ENCODE data around the gene NEBL. TPM values are rescaled to one million over a fixed set of nuclear protein-coding genes. Genes with fewer than 3 reads are reported as not detected.

The NEBL gene
- total RNA-seq, 1 experiment from 2014 or later = 11.2 TPM

GRCh38 chr10:20922033-20922432 is 24.9 kb upstream of the NEBL start:
- no peaks in the 10 kb centered on the region for H3K27me3 Mint-ChIP-seq (ENCODE audit: unreplicated experiment)
- no peak for DNase-seq
- H3K4me1 Mint-ChIP-seq (ENCODE audit: low read depth, unreplicated experiment) = no peaks in the 10 kb centered on the region
- CTCF ChIA-PET = no interaction called here
- H3K4me3 Mint-ChIP-seq (ENCODE audit: low read depth, unreplicated experiment) = no peak overlapping the region
- no peak overlapping the region for H3K27ac Mint-ChIP-seq (ENCODE audit: unreplicated experiment)
- no peaks in the 10 kb centered on the region for H3K36me3 Mint-ChIP-seq (ENCODE audit: insufficient read depth, unreplicated experiment)
- intact Hi-C loops (cut with micrococcal nuclease; ENCODE audit: unreplicated experiment) = no loop called here
- H3K9me3 Mint-ChIP-seq (ENCODE audit: low read depth, unreplicated experiment) = no peaks in the 10 kb centered on the region
- no TSS peak for BruUV-seq (replicated peaks)
- no peak for TF ChIP-seq CTCF (IDR thresholded peaks at IDR 0.05; ENCODE audit: unreplicated experiment)

GRCh38 chr10:20920061-20920460 is 22.9 kb upstream of the NEBL start:
- CTCF ChIA-PET = interaction anchor here (0.6 kb wide), 1 partner anchor 13 kb away, joined by 3 read pairs; no protein-coding TSS in a partner anchor
- no peak overlapping the region for H3K4me3 Mint-ChIP-seq (ENCODE audit: low read depth, unreplicated experiment)
- H3K4me1 Mint-ChIP-seq (ENCODE audit: low read depth, unreplicated experiment) = no peaks in the 10 kb centered on the region
- BruUV-seq (replicated peaks) = no TSS peak
- intact Hi-C loops (cut with micrococcal nuclease; ENCODE audit: unreplicated experiment) = no loop called here
- H3K27ac Mint-ChIP-seq (ENCODE audit: unreplicated experiment) = no peak overlapping the region
- no peaks in the 10 kb centered on the region for H3K9me3 Mint-ChIP-seq (ENCODE audit: low read depth, unreplicated experiment)
- no peaks in the 10 kb centered on the region for H3K36me3 Mint-ChIP-seq (ENCODE audit: insufficient read depth, unreplicated experiment)
- no peak for TF ChIP-seq CTCF (IDR thresholded peaks at IDR 0.05; ENCODE audit: unreplicated experiment)
- no peak for DNase-seq
- H3K27me3 Mint-ChIP-seq (ENCODE audit: unreplicated experiment) = no peaks in the 10 kb centered on the region

GRCh38 chr10:20919481-20919880 is 22.4 kb upstream of the NEBL start:
- H3K4me3 Mint-ChIP-seq (ENCODE audit: low read depth, unreplicated experiment) = no peak overlapping the region
- intact Hi-C loops (cut with micrococcal nuclease; ENCODE audit: unreplicated experiment) = no loop called here
- H3K36me3 Mint-ChIP-seq (ENCODE audit: insufficient read depth, unreplicated experiment) = no peaks in the 10 kb centered on the region
- CTCF ChIA-PET = interaction anchor here (0.6 kb wide), 1 partner anchor 13 kb away, joined by 3 read pairs; no protein-coding TSS in a partner anchor
- no peak for TF ChIP-seq CTCF (IDR thresholded peaks at IDR 0.05; ENCODE audit: unreplicated experiment)
- DNase-seq = no peak
- H3K27ac Mint-ChIP-seq (ENCODE audit: unreplicated experiment) = no peak overlapping the region
- H3K27me3 Mint-ChIP-seq (ENCODE audit: unreplicated experiment) = no peaks in the 10 kb centered on the region
- BruUV-seq (replicated peaks) = no TSS peak
- H3K4me1 Mint-ChIP-seq (ENCODE audit: low read depth, unreplicated experiment) = no peaks in the 10 kb centered on the region
- no peaks in the 10 kb centered on the region for H3K9me3 Mint-ChIP-seq (ENCODE audit: low read depth, unreplicated experiment)

- intact Hi-C loops (cut with micrococcal nuclease; ENCODE audit: unreplicated experiment) = no loop called here
- no peaks in the 10 kb centered on the region for H3K4me1 Mint-ChIP-seq (ENCODE audit: low read depth, unreplicated experiment)
- DNase-seq = no peak
- H3K9me3 Mint-ChIP-seq (ENCODE audit: low read depth, unreplicated experiment) = no peaks in the 10 kb centered on the region
- BruUV-seq (replicated peaks) = no TSS peak
- no peaks in the 10 kb centered on the region for H3K36me3 Mint-ChIP-seq (ENCODE audit: insufficient read depth, unreplicated experiment)
- CTCF ChIA-PET = no interaction called here
- no peak for TF ChIP-seq CTCF (IDR thresholded peaks at IDR 0.05; ENCODE audit: unreplicated experiment)
- no peak overlapping the region for H3K4me3 Mint-ChIP-seq (ENCODE audit: low read depth, unreplicated experiment)
- no peak overlapping the region for H3K27ac Mint-ChIP-seq (ENCODE audit: unreplicated experiment)
- no peaks in the 10 kb centered on the region for H3K27me3 Mint-ChIP-seq (ENCODE audit: unreplicated experiment)
These were observed 19.9 kb upstream of the NEBL start for GRCh38 chr10:20916976-20917375.
